Measurements from ENCODE around the gene P2RX3.

The P2RX3 gene

GRCh38 chr11:57310630-57311086 is 27.5 kb upstream of the P2RX3 start:
- peak; percentile 51 for DNase-seq

- DNase-seq: peak; percentile 82
Measured at GRCh38 chr11:57311109-57311936, 26.8 kb upstream of the P2RX3 start.

GRCh38 chr11:57312511-57313021 is 25.6 kb upstream of the P2RX3 start:
- no peak for DNase-seq

GRCh38 chr11:57313071-57313787 is 24.9 kb upstream of the P2RX3 start:
- DNase-seq: no peak

- no peak for DNase-seq
Measured at GRCh38 chr11:57313788-57314135, 24.4 kb upstream of the P2RX3 start.

GRCh38 chr11:57314221-57314973 is 23.8 kb upstream of the P2RX3 start:
- no peak for DNase-seq

GRCh38 chr11:57315491-57315890 is 22.7 kb upstream of the P2RX3 start:
- DNase-seq: peak; percentile 55

- peak; percentile 47 for DNase-seq
Measured at GRCh38 chr11:57316017-57316416, 22.1 kb upstream of the P2RX3 start.

- DNase-seq: no peak
Measured at GRCh38 chr11:57318178-57318577, 20.0 kb upstream of the P2RX3 start.

GRCh38 chr11:57320067-57320718 is 18.0 kb upstream of the P2RX3 start:
- DNase-seq: no peak

- no peak for DNase-seq
Measured at GRCh38 chr11:57320719-57321387, 17.3 kb upstream of the P2RX3 start.

GRCh38 chr11:57321388-57322255 is 16.5 kb upstream of the P2RX3 start:
- peak; percentile 47 for DNase-seq

GRCh38 chr11:57322256-57323166 is 15.6 kb upstream of the P2RX3 start:
- peak; percentile 83 for DNase-seq

- DNase-seq: no peak
Measured at GRCh38 chr11:57323167-57323854, 14.8 kb upstream of the P2RX3 start.

- DNase-seq: no peak
Measured at GRCh38 chr11:57323855-57324153, 14.3 kb upstream of the P2RX3 start.

- no peak for DNase-seq
Measured at GRCh38 chr11:57324154-57324885, 13.8 kb upstream of the P2RX3 start.

GRCh38 chr11:57324886-57325734 is 13.0 kb upstream of the P2RX3 start, which contains the start of gene TNKS1BP1:
TSS of gene TNKS1BP1 (minus strand) at chr11:57324952. CDS start at chr11:57321885, 3,067 bp downstream.
- peak; percentile 91 for DNase-seq

- peak; percentile 44 for DNase-seq
Measured at GRCh38 chr11:57325735-57326048, 12.5 kb upstream of the P2RX3 start.
